Keratinocyte (primary cell): ENCODE results near the gene TAF11L3. TPM values are rescaled to one million over a fixed set of nuclear protein-coding genes. Genes with fewer than 3 reads are reported as not detected.
"Not testable (repeated sequence)": the region's sequence is repeated elsewhere in the genome, so short reads cannot be mapped to it uniquely, and the experiment has no call there.

Source experiments
- DNase-seq: peaks from one replicate; pipeline ENCODE4 v3.0.0-alpha.2; 2011; ENCODE audit warnings: low read depth, missing footprints, low spot score
- FAIRE-seq: peaks from 2 replicates; lab custom pipeline; 2011; peaks lifted over from hg19 to GRCh38; lab: Jason Lieb, UNC
- H2AFZ ChIP-seq: 2 replicates; pipeline ENCODE4 v1.6.0; 2012; ENCODE audit warnings: low read length, control low read depth, inconsistent platforms; ENCODE audit not compliant: control insufficient read depth
- H3K27ac ChIP-seq: 2 replicates; pipeline ENCODE4 v1.5.1; 2011; ENCODE audit warnings: low read length; ENCODE audit not compliant: control insufficient read depth, insufficient read depth
- H3K27me3 ChIP-seq: 3 replicates; pipeline ENCODE4 v1.6.0; 2011; ENCODE audit warnings: low read length; ENCODE audit not compliant: control insufficient read depth, insufficient read depth; ENCODE audit errors: extremely low read depth
- H3K36me3 ChIP-seq, 2 experiments: 2 replicates in 1 of 2; 3 replicates in 1 of 2; pipeline ENCODE4 v1.5.1; 2011; ENCODE audit warnings: low read length in 2 of 2, mild to moderate bottlenecking in 1 of 2; ENCODE audit not compliant: control insufficient read depth in 2 of 2, insufficient read depth in 2 of 2; ENCODE audit errors: extremely low read depth in 1 of 2
- H3K4me1 ChIP-seq: 3 replicates; pipeline ENCODE4 v1.5.1; 2011; ENCODE audit warnings: low read length; ENCODE audit not compliant: control insufficient read depth, insufficient read depth; ENCODE audit errors: extremely low read depth
- H3K4me2 ChIP-seq: 3 replicates; pipeline ENCODE4 v1.6.0; 2011; ENCODE audit warnings: low read depth, low read length; ENCODE audit not compliant: control insufficient read depth, insufficient read depth; ENCODE audit errors: extremely low read depth
- H3K4me3 ChIP-seq, 3 experiments: fragments of 200-600 bp in 1 of 3; sonication (generic) in 1 of 3; 2 replicates in 2 of 3; 3 replicates in 1 of 3; pipeline ENCODE4 v1.5.1; 2011 to 2016; ENCODE audit warnings: low read length in 3 of 3, mild to moderate bottlenecking in 3 of 3, control low read depth in 2 of 3, inconsistent platforms in 1 of 3, low read depth in 1 of 3, mixed read lengths in 1 of 3, mixed run types in 1 of 3, moderate library complexity in 1 of 3; ENCODE audit not compliant: control insufficient read depth in 2 of 3, insufficient read depth in 2 of 3; ENCODE audit errors: extremely low read depth in 1 of 3
- H3K79me2 ChIP-seq: 2 replicates; pipeline ENCODE4 v1.6.0; 2012; ENCODE audit warnings: low read length; ENCODE audit not compliant: control insufficient read depth, insufficient read depth
- H3K9ac ChIP-seq: 3 replicates; pipeline ENCODE4 v1.6.0; 2011; ENCODE audit warnings: low read length; ENCODE audit not compliant: control insufficient read depth, insufficient read depth; ENCODE audit errors: extremely low read depth
- H3K9me1 ChIP-seq: 3 replicates; pipeline ENCODE4 v1.6.0; 2011; ENCODE audit warnings: low read length; ENCODE audit not compliant: control insufficient read depth, insufficient read depth; ENCODE audit errors: extremely low read depth
- H3K9me3 ChIP-seq: 2 replicates; pipeline ENCODE4 v1.5.1; 2012; ENCODE audit warnings: low read depth, low read length; ENCODE audit not compliant: control insufficient read depth
- H4K20me1 ChIP-seq: 3 replicates; pipeline ENCODE4 v1.6.0; 2011; ENCODE audit warnings: low read length; ENCODE audit not compliant: control insufficient read depth, insufficient read depth; ENCODE audit errors: extremely low read depth
- EZH2 ChIP-seq: IDR thresholded peaks from one replicate; pipeline ENCODE4 v1.6.1; 2012; ENCODE audit warnings: inconsistent platforms, mild to moderate bottlenecking, low read length, moderate library complexity
- dilution Hi-C: fragments of 300-500 bp; cut with MboI; formaldehyde crosslinking; loops from one replicate; pipeline ENCODE4 v1.7.0; 2020; ENCODE audit warnings: low sequenced_read_pairs; ENCODE audit not compliant: extremely low pct_ligation_motif_present
- polyA plus RNA-seq, 5 experiments: library from polyadenylated mRNA; depleted of rRNA in 3 of 5; stranded (reverse) in 3 of 5; stranded (forward) in 1 of 5; unstranded in 1 of 5; fragments of >200 nt; gene quantifications; 1 replicate in 1 of 5; 2 replicates in 3 of 5; 3 replicates in 1 of 5; pipeline versions ENCODE4 v1.2.1 to v1.2.3, GENCODE V29; 2011 to 2012; ENCODE audit warnings: missing spikeins in 2 of 5, low read depth in 1 of 5, low replicate concordance in 1 of 5
- TF ChIP-seq, protein P1 (sequence below), 3 experiments: IDR thresholded peaks in 1 of 3; conservative IDR thresholded peaks in 1 of 3; optimal IDR thresholded peaks in 1 of 3; 2 replicates in 2 of 3; 3 replicates in 1 of 3; pipeline versions ENCODE3 to v1.5.1; 2011; ENCODE audit warnings: low read length in 3 of 3, mild to moderate bottlenecking in 3 of 3, moderate library complexity in 2 of 3, control low read depth in 1 of 3, inconsistent platforms in 1 of 3; ENCODE audit not compliant: insufficient read depth in 2 of 3; ENCODE audit errors: extremely low read depth in 1 of 3

The TAF11L3 gene
- polyA plus RNA-seq, 1 donor (not counting 4 experiments of a cell fraction or from before 2014, with no cell fraction given), result not detected

DNA sequence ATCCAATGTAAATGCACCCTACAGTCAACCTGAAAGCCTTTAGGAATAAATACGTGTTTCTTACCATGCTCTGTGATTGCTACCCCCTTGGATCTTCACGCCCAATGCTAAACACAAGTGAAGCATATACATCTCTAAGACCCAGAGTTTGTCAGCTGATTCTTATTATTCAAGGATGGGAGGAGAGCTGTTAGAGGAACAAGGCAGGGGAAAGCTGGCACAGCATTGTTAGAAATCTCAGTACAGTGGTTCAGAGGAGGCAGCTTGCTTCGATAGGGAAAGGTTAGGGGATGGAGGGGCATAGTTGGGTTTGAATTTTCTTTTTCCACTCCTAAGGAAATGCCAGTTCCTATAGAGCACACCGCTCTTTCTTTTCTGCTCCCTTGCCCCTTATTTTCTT, 36.8 kb upstream of the TAF11L3 start:
- Histone ChIP-seq H3K9me1 (no peaks in the 10 kb centered on the region), H3K9me3 (no peaks in the 10 kb centered on the region), H3K27me3 (no peaks in the 10 kb centered on the region), H2AFZ (no peak overlapping the region), H3K4me2 (no peak overlapping the region), H3K9ac (no peak overlapping the region), H3K79me2 (no peaks in the 10 kb centered on the region), H3K4me1 (no peaks in the 10 kb centered on the region), H4K20me1 (no peaks in the 10 kb centered on the region), H3K27ac (no peak overlapping the region), H3K36me3 (no peaks in the 10 kb centered on the region), H3K4me3 (no peak overlapping the region)
- DNase-seq (no peak), FAIRE-seq (no peak)
- TF ChIP-seq, protein P1, sequence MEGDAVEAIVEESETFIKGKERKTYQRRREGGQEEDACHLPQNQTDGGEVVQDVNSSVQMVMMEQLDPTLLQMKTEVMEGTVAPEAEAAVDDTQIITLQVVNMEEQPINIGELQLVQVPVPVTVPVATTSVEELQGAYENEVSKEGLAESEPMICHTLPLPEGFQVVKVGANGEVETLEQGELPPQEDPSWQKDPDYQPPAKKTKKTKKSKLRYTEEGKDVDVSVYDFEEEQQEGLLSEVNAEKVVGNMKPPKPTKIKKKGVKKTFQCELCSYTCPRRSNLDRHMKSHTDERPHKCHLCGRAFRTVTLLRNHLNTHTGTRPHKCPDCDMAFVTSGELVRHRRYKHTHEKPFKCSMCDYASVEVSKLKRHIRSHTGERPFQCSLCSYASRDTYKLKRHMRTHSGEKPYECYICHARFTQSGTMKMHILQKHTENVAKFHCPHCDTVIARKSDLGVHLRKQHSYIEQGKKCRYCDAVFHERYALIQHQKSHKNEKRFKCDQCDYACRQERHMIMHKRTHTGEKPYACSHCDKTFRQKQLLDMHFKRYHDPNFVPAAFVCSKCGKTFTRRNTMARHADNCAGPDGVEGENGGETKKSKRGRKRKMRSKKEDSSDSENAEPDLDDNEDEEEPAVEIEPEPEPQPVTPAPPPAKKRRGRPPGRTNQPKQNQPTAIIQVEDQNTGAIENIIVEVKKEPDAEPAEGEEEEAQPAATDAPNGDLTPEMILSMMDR (optimal IDR thresholded peaks at IDR 0.05 in 1 of 3, IDR thresholded peaks at IDR 0.05 in 1 of 3, conservative IDR thresholded peaks at IDR 0.05 in 1 of 3; ENCODE audit: extremely low read depth in 1 of 3, insufficient read depth in 2 of 3, low read length in 3 of 3), result no peak
- TF ChIP-seq EZH2, result no peak
- dilution Hi-C loops, result no loop called here

DNA sequence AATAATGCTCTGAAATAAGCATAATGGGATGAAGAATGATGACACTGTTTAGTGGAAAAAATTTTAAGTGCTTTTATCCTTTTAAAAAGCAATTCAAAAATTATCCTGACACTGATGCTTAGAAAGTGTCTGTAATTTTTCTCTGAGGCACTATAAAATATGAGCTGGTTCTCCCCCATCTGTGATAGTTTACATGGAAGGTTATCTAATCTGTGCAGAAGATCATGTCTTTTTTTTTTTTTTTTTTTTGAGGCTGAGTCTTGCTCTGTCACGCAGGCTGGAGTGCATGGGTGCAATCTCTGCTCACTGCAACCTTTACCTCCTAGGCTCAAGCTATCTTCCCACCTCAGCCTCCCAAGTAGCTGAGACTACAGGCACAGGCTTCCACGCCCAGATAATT, 35.4 kb upstream of the TAF11L3 start:
- no peaks in the 10 kb centered on the region for H3K79me2 ChIP-seq
- H3K9me3 ChIP-seq, result no peaks in the 10 kb centered on the region
- no peak overlapping the region for H3K9ac ChIP-seq
- H3K36me3 ChIP-seq, result no peaks in the 10 kb centered on the region
- H3K27me3 ChIP-seq, result no peaks in the 10 kb centered on the region
- H3K4me2 ChIP-seq, result no peak overlapping the region
- dilution Hi-C loops, result no loop called here
- H3K9me1 ChIP-seq, result no peaks in the 10 kb centered on the region
- no peaks in the 10 kb centered on the region for H4K20me1 ChIP-seq
- no peaks in the 10 kb centered on the region for H3K4me1 ChIP-seq
- H3K4me3 ChIP-seq, result no peak overlapping the region
- H2AFZ ChIP-seq, result no peak overlapping the region
- FAIRE-seq, result no peak
- H3K27ac ChIP-seq, result no peak overlapping the region
- TF ChIP-seq EZH2, result no peak
- TF ChIP-seq, protein P1 (optimal IDR thresholded peaks at IDR 0.05 in 1 of 3, IDR thresholded peaks at IDR 0.05 in 1 of 3, conservative IDR thresholded peaks at IDR 0.05 in 1 of 3; ENCODE audit: extremely low read depth in 1 of 3, insufficient read depth in 2 of 3, low read length in 3 of 3), result no peak
- DNase-seq, result no peak

DNA sequence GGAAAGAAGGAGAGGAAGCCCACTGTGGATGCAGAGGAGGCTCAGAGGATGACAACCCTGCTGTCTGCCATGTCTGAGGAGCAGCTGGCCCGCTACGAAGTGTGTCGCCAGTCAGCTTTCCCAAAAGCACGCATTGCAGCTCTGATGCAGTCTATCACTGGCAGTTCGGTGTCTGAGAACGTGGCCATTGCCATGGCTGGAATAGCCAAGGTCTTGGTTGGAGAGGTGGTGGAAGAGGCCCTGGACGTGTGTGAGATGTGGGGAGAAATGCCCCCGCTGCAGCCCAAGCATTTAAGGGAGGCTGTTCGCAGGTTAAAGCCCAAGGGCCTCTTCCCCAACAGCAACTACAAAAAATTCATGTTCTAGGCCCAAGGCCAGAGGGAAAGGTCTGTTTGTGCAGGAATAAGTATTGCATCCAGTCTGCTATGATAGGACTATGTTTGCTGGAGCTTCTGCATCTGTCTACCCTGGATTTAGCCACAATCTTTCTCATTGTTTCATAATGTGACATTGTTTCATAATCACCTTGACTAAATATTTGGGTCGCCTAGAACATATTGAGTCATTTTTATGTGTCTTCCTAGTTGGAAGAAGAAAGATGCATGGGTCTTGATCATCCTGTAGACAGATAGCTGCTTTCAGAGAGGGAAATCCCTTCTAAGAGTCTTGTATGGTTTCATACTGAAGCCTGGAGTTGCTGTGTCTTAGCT, 31.5 kb upstream of the TAF11L3 start:
- DNase-seq, H3K4me2 ChIP-seq, H3K79me2 ChIP-seq, H2AFZ ChIP-seq, H3K9me1 ChIP-seq, H3K27ac ChIP-seq, FAIRE-seq, H4K20me1 ChIP-seq, H3K36me3 ChIP-seq, H3K4me1 ChIP-seq, H3K9me3 ChIP-seq, dilution Hi-C loops, H3K4me3 ChIP-seq, H3K27me3 ChIP-seq, H3K9ac ChIP-seq: not testable (repeated sequence)
